Astrocyte of the cerebellum (primary cell): Measurements from ENCODE around the gene PRAMEF18.
"Not testable (repeated sequence)": the region's sequence is repeated elsewhere in the genome, so short reads cannot be mapped to it uniquely, and the experiment has no call there.

Experiments
- DNase-seq: peaks from one replicate; pipeline ENCODE4 v3.0.0-alpha.2; 2011; ENCODE audit warnings: low read depth
- H3K4me3 ChIP-seq: 2 replicates; pipeline ENCODE4 v1.5.1; 2011; ENCODE audit warnings: mild to moderate bottlenecking, low read depth, low read length, moderate library complexity
- in situ Hi-C: cut with HindIII; loops from 2 replicates; pipeline ENCODE4 v1.10.0; 2017; ENCODE audit warnings: low sequenced_read_pairs
- TF ChIP-seq, protein P1 (sequence below): IDR thresholded peaks from 2 replicates; pipeline ENCODE4 v1.5.1; 2012; ENCODE audit warnings: low read length, low read depth, moderate library complexity, mild to moderate bottlenecking; ENCODE audit errors: missing control alignments

Gene PRAMEF18

DNA sequence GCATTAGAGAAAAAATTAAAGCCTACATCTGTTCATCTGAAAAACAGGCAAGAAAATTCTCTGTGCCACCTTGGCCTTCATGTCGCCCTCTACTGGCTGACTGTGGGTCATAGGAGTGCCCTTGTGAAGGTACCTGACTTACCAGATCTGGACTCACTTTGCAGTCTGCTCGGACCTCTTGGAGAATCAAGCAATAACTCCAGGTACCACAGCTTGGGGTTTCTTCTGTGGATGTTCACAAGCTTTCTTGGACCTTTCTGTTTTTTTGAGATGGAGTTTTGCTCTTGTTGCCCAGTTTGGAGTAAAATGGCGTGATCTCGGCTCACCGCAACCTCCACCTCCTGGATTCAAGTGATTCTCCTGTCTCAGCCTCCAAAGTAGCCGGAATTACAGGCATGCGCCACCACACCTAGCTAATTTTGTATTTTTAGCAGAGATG, 2.4 kb upstream of the PRAMEF18 start:
- no peak for DNase-seq
- TF ChIP-seq, protein P1, sequence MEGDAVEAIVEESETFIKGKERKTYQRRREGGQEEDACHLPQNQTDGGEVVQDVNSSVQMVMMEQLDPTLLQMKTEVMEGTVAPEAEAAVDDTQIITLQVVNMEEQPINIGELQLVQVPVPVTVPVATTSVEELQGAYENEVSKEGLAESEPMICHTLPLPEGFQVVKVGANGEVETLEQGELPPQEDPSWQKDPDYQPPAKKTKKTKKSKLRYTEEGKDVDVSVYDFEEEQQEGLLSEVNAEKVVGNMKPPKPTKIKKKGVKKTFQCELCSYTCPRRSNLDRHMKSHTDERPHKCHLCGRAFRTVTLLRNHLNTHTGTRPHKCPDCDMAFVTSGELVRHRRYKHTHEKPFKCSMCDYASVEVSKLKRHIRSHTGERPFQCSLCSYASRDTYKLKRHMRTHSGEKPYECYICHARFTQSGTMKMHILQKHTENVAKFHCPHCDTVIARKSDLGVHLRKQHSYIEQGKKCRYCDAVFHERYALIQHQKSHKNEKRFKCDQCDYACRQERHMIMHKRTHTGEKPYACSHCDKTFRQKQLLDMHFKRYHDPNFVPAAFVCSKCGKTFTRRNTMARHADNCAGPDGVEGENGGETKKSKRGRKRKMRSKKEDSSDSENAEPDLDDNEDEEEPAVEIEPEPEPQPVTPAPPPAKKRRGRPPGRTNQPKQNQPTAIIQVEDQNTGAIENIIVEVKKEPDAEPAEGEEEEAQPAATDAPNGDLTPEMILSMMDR = no peak
- no peak overlapping the region for H3K4me3 ChIP-seq
- in situ Hi-C loops = no loop called here

DNA sequence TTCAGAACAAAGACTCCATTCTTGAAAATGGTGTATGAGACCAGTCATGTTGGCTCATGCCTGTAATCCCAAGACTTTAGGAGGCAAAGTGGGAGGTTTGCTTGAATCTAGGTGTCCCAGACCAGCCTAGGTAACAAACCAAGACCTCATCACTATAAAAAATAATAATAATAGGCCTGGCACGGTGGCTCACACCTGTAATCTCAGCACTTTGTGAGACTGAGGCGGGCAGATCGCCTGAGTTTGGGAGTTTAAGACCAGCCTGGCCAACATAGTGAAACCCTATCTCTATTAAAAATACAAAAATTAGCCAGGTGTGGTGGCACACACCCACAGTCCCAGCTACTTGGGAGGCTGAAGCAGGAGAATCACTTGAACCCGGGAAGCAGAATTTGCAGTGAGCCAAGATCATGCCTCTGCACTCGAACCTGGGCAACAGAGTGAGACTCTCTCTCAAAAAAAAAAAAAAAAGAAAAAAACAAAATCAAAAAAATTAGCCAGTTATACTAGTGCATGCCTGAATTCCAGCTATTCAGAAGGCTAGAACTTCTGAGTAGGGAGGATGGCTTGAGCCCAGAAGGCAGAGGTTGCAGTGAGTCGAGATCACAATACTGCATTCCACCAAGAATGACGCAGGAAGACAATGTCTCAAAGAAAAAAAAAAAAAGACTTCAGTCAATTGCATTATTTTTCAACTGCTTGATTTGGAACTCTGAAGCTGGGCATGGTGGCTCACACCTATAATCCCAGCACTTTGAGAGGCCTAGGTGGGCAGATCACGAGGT, 1.5 kb upstream of the PRAMEF18 start:
- in situ Hi-C loops, H3K4me3 ChIP-seq, DNase-seq: not testable (repeated sequence)

DNA sequence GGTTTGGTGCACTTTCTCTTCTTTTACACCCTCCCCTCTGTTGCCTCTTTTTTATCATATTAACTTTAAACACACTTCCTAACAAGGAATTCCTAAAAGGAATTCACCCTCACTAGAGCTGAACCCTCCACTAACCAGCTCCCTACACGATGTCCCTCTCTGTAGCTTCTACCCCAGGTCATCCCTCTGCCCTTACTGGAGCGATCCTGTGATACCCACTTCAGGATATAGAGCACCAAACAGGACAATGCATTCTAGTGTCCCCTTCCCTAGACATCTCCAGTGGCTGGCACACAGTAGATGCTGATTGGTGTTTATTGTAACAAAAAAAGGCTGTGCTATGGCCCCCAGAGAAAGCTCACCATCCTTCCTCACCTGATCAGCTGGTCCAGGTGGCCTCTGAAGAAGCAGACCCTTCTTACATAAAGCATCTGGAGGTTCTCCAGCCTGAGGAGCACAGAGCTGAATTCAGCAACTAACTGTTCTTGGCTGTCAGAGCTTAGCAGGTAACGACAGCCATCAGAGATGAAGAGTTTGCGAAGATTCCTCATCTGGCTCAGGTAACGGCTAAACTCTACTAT, 1.4 kb downstream of the PRAMEF18 start:
- H3K4me3 ChIP-seq = no peak overlapping the region
- DNase-seq = no peak
- in situ Hi-C loops = no loop called here
- TF ChIP-seq, protein P1 = no peak

DNA sequence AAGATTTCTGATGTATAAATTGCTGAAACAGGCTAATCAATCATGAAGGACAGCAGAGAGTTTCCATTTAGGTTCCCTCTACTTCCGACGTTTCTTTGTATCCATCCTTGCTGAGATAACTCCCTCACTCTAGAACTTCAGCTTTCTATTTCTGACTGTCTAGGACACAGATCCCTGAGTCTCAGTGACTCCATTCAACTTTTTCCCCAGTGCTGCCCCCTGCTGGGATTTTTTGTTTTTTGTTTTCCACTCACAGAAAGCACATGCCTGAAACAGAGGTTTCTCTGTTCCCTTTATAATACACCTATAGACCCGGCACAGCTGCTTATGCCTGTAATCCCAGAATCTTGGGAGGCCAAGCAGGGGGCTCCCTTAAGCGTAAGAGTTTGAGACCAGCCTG, 3.2 kb downstream of the PRAMEF18 start:
- DNase-seq, in situ Hi-C loops, H3K4me3 ChIP-seq: not testable (repeated sequence)

DNA sequence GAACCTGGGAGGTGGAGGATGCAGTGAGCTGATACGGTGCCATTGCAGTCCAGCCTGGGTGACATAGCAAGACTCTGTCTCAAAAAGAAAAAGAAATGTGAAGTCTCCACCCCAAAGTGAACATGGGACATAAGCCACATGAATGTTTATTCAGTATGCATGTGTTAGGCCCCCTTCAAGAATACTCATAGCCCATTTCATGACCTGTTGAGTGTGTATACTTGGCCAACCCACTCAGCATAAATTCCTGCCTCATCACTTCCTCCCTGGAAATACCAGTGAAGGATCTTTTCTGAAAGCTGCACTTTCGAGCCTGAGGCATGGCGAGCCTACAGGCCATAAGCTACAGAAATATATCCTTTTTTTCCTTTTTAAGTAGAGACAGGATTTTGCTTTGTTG, 6.8 kb downstream of the PRAMEF18 start:
- in situ Hi-C loops, DNase-seq, H3K4me3 ChIP-seq: not testable (repeated sequence)

DNA sequence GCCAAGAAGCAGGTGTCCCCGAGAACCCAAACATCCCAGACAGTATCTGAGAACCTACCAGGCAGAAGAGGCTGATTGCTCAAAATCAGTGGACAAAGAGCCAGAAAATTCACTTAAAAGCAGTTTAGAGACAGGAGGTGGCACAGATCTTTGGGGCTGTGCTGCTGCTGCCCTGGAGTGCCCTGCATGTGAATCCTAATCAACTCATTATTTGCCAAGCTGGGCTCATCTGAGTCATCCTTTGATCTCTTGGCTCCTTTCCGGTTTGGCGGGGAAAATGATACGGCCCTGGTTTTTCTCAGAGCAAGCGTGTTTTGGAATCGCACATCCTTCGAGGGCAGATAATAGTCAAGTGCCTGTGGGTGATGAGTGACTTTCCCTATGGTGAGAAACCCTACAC, 9.3 kb downstream of the PRAMEF18 start:
- in situ Hi-C loops, H3K4me3 ChIP-seq, DNase-seq: not testable (repeated sequence)

DNA sequence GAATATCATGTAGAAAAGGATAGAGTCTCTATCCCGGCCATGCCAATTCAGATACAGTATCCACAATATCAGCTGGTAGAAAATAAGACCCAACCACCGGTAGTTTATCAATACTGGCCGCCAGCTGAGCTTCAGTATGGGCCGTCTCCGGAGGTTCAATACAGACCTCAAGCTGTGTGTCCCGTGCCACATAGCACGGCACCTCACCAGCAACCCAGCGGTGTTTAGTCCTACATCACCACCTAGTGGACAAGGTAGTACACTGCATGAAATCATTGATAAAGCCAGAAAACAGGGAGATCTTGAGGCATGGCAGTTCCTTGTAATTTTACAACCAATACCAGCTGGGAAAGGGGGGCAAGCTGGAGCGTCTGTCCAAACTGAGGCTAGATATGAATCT, 17.2 kb downstream of the PRAMEF18 start:
- H3K4me3 ChIP-seq, in situ Hi-C loops, DNase-seq: not testable (repeated sequence)

DNA sequence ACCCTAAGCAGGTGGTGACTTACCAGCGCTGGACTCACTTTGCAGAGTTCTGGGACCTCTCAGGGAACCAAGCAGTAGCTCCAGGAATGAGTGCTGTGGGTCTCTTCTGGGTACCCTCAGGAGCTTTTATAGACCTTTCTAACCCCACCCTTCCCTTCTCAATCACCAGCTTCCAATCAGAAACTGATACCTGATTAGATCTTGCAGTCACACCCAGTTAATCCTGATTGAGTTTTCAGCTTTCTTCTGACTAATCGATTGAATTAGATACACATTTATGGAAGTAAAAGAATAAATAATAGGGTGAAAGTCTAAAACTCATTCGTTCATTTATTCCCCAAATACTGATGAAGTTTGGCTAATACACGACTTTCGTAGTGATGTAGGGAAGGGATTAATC, 24.6 kb downstream of the PRAMEF18 start, which contains the start of gene PRAMEF13:
TSS of gene PRAMEF13 (minus strand) at position 101 of the 400 bp plus-strand sequence. CDS start 1,820 bp downstream, outside the sequence.
- H3K4me3 ChIP-seq, in situ Hi-C loops, DNase-seq: not testable (repeated sequence)
